H1 (cell line): ENCODE measurements around the gene DBF4B. TPM values are rescaled to one million over a fixed set of nuclear protein-coding genes. Genes with fewer than 3 reads are reported as not detected.
A peak's percentile ranks its signal among the peaks of the same experiment; 100 is the strongest.

Source experiments
- CTCF ChIA-PET: fragments of 300-600 bp; sonication (Branson Sonifier 250); formaldehyde crosslinking; loops from one replicate; lab custom pipeline; 2021; ENCODE audit not compliant: partially characterized antibody; lab: Charles Lee
- POLR2A ChIA-PET: fragments of 300-600 bp; sonication (Branson Sonifier 250); formaldehyde crosslinking; loops from one replicate; lab custom pipeline; 2021; ENCODE audit warnings: inconsistent platforms; ENCODE audit not compliant: partially characterized antibody; lab: Charles Lee
- DNase-seq, 2 experiments: peaks; one replicate each; pipeline versions ENCODE4 v3.0.0 to v3.0.0-alpha.2; 2010 to 2022; ENCODE audit warnings: low spot score in 2 of 2, low read depth in 1 of 2, mixed read lengths in 1 of 2
- FAIRE-seq: peaks from 2 replicates; lab custom pipeline; 2011; peaks lifted over from hg19 to GRCh38; lab: Jason Lieb, UNC
- H2AFZ ChIP-seq: 2 replicates; pipeline ENCODE4 v1.8.1; 2012; ENCODE audit warnings: low read length, inconsistent platforms
- H2AK5ac ChIP-seq: 2 replicates; pipeline ENCODE4 v1.6.1; 2013; ENCODE audit warnings: low read depth, low read length
- H2BK120ac ChIP-seq: replicated peaks from 2 replicates; pipeline ENCODE3; 2013; ENCODE audit warnings: low read depth, low read length, inconsistent platforms
- H2BK12ac ChIP-seq: 2 replicates; pipeline ENCODE4 v1.6.1; 2013; ENCODE audit warnings: low read depth, low read length
- H2BK15ac ChIP-seq: 2 replicates; pipeline ENCODE4 v1.6.1; 2013; ENCODE audit warnings: low read length
- H2BK20ac ChIP-seq: 2 replicates; pipeline ENCODE4 v1.6.1; 2013; ENCODE audit warnings: low read length
- H2BK5ac ChIP-seq: 2 replicates; pipeline ENCODE4 v1.6.1; 2013; ENCODE audit warnings: low read depth, low read length
- H3K14ac ChIP-seq: 2 replicates; pipeline ENCODE4 v1.6.1; 2013; ENCODE audit warnings: inconsistent platforms; ENCODE audit not compliant: insufficient read length
- H3K18ac ChIP-seq: 2 replicates; pipeline ENCODE4 v1.6.1; 2013; ENCODE audit warnings: low read length; ENCODE audit errors: extremely low read depth
- H3K23ac ChIP-seq: 2 replicates; pipeline ENCODE4 v1.6.1; 2013; ENCODE audit warnings: inconsistent platforms; ENCODE audit not compliant: insufficient read length
- H3K23me2 ChIP-seq: 2 replicates; pipeline ENCODE4 v1.6.1; 2013; ENCODE audit warnings: low read depth, low read length
- H3K27ac ChIP-seq: 2 replicates; pipeline ENCODE4 v1.6.1; 2011; ENCODE audit warnings: low read depth, low read length, inconsistent platforms
- H3K27me3 ChIP-seq, 4 experiments: replicated peaks in 1 of 4; 1 replicate in 1 of 4; 2 replicates in 3 of 4; pipeline versions ENCODE4 v1.6.1 to v1.8.1; 2011 to 2013; ENCODE audit warnings: low read length in 3 of 4, mild to moderate bottlenecking in 3 of 4, inconsistent platforms in 2 of 4, mixed read lengths in 2 of 4, moderate library complexity in 1 of 4; ENCODE audit not compliant: control insufficient read depth in 3 of 4, insufficient read depth in 3 of 4; ENCODE audit errors: extremely low read depth in 1 of 4
- H3K36me3 ChIP-seq, 4 experiments: 2 replicates each; pipeline versions ENCODE4 v1.6.1 to v1.8.1; 2011 to 2013; ENCODE audit warnings: mild to moderate bottlenecking in 4 of 4, low read length in 3 of 4, moderate library complexity in 2 of 4, control low read depth in 1 of 4, inconsistent platforms in 1 of 4; ENCODE audit not compliant: insufficient read depth in 4 of 4, control insufficient read depth in 2 of 4
- H3K4ac ChIP-seq: replicated peaks from 2 replicates; pipeline ENCODE3; 2013; ENCODE audit warnings: low read length, low read depth, mixed read lengths, inconsistent platforms; ENCODE audit not compliant: insufficient read length
- H3K4me1 ChIP-seq, 4 experiments: replicated peaks in 1 of 4; 1 replicate in 1 of 4; 2 replicates in 3 of 4; pipeline versions ENCODE4 v1.6.1 to v1.8.1; 2011 to 2013; ENCODE audit warnings: low read length in 3 of 4, inconsistent platforms in 2 of 4, mixed read lengths in 1 of 4; ENCODE audit not compliant: insufficient read depth in 4 of 4, control insufficient read depth in 3 of 4
- H3K4me2 ChIP-seq, 2 experiments: 2 replicates each; pipeline versions ENCODE4 v1.6.1 to v1.8.1; 2011 to 2013; ENCODE audit warnings: low read depth in 2 of 2, low read length in 2 of 2, control low read depth in 1 of 2, inconsistent platforms in 1 of 2, mild to moderate bottlenecking in 1 of 2; ENCODE audit not compliant: insufficient read depth in 1 of 2
- H3K4me3 ChIP-seq, 4 experiments: fragments of 200-600, 300-600 bp in 1 of 4; sonication (generic), shearing (Covaris generic), sonication (Bioruptor Twin) in 1 of 4; 2 replicates each; pipeline versions ENCODE4 v1.5.1 to v1.8.1; 2011 to 2016; ENCODE audit warnings: low read length in 4 of 4, low read depth in 3 of 4, control low read depth in 2 of 4, inconsistent platforms in 2 of 4, mild to moderate bottlenecking in 2 of 4, mixed read lengths in 1 of 4, moderate library complexity in 1 of 4; ENCODE audit not compliant: insufficient read depth in 2 of 4; ENCODE audit errors: extremely low read depth in 1 of 4
- H3K56ac ChIP-seq: replicated peaks from 2 replicates; pipeline ENCODE3; 2013; ENCODE audit warnings: low read depth, mild to moderate bottlenecking, mixed read lengths, low read length, inconsistent platforms; ENCODE audit not compliant: insufficient read length
- H3K79me1 ChIP-seq: 2 replicates; pipeline ENCODE4 v1.6.1; 2013; ENCODE audit warnings: low read depth, low read length, control low read depth
- H3K79me2 ChIP-seq, 2 experiments: 2 replicates each; pipeline versions ENCODE4 v1.6.1 to v1.8.1; 2012 to 2013; ENCODE audit warnings: low read length in 2 of 2, mild to moderate bottlenecking in 2 of 2, inconsistent platforms in 1 of 2; ENCODE audit not compliant: insufficient read depth in 2 of 2, control insufficient read depth in 1 of 2
- H3K9ac ChIP-seq, 4 experiments: replicated peaks in 1 of 4; 1 replicate in 1 of 4; 2 replicates in 3 of 4; pipeline versions ENCODE4 v1.6.1 to v1.8.1; 2011 to 2013; ENCODE audit warnings: low read depth in 3 of 4, low read length in 3 of 4, control low read depth in 2 of 4, mild to moderate bottlenecking in 2 of 4, moderate library complexity in 2 of 4, inconsistent platforms in 1 of 4; ENCODE audit errors: extremely low read depth in 1 of 4
- H3K9me3 ChIP-seq, 2 experiments: 2 replicates each; pipeline versions ENCODE4 v1.6.1 to v1.8.1; 2012 to 2013; ENCODE audit warnings: mild to moderate bottlenecking in 2 of 2, moderate library complexity in 2 of 2, control low read depth in 1 of 2, inconsistent platforms in 1 of 2, low read depth in 1 of 2, low read length in 1 of 2, mixed read lengths in 1 of 2; ENCODE audit not compliant: insufficient read depth in 2 of 2
- H4K20me1 ChIP-seq, 2 experiments: replicated peaks in 1 of 2; 2 replicates each; pipeline versions ENCODE3 to v1.8.1; 2011 to 2013; ENCODE audit warnings: inconsistent platforms in 2 of 2, low read length in 2 of 2, mild to moderate bottlenecking in 1 of 2; ENCODE audit not compliant: insufficient read depth in 2 of 2, control insufficient read depth in 1 of 2
- H4K5ac ChIP-seq: 2 replicates; pipeline ENCODE4 v1.6.1; 2013; ENCODE audit warnings: low read length, low read depth, mixed read lengths, inconsistent platforms; ENCODE audit not compliant: insufficient read length
- H4K8ac ChIP-seq: 2 replicates; pipeline ENCODE4 v1.8.0; 2013; ENCODE audit warnings: mild to moderate bottlenecking, moderate library complexity, low read length, inconsistent platforms; ENCODE audit not compliant: insufficient read depth; ENCODE audit errors: extremely low read depth
- H4K91ac ChIP-seq: replicated peaks from 2 replicates; pipeline ENCODE3; 2013; ENCODE audit warnings: low read length, mixed read lengths, inconsistent platforms; ENCODE audit not compliant: insufficient read length
- BCL11A ChIP-seq, 2 experiments: IDR thresholded peaks; one replicate each; pipeline ENCODE4 v1.6.1; 2011; ENCODE audit warnings: low read depth in 2 of 2, low read length in 2 of 2, mild to moderate bottlenecking in 2 of 2
- CHD2 ChIP-seq: IDR thresholded peaks from 2 replicates; pipeline ENCODE4 v1.6.1; 2012; ENCODE audit warnings: low read length, improper control_type of control experiment
- FOSL1 ChIP-seq: IDR thresholded peaks from 2 replicates; pipeline ENCODE4 v1.6.1; 2011; ENCODE audit warnings: mild to moderate bottlenecking, low read depth, low read length, moderate library complexity; ENCODE audit not compliant: insufficient read depth
- GTF2F1 ChIP-seq: IDR thresholded peaks from 2 replicates; pipeline ENCODE4 v1.6.1; 2012; ENCODE audit warnings: low read depth, low read length, improper control_type of control experiment, borderline replicate concordance
- HDAC2 ChIP-seq, 2 experiments: fragments of 300-600 bp in 1 of 2; sonication (generic) in 1 of 2; IDR thresholded peaks; 2 replicates each; pipeline ENCODE4 v1.6.1; 2011 to 2012; ENCODE audit warnings: low read depth in 2 of 2, low read length in 2 of 2, mild to moderate bottlenecking in 2 of 2, moderate library complexity in 2 of 2, borderline replicate concordance in 1 of 2, inconsistent platforms in 1 of 2
- KDM1A ChIP-seq: fragments of 200-600, 300-600 bp; sonication (generic); IDR thresholded peaks from 2 replicates; pipeline ENCODE4 v1.7.1; 2016; ENCODE audit warnings: mild to moderate bottlenecking, low read length, borderline replicate concordance
- MAFK ChIP-seq: IDR thresholded peaks from 2 replicates; pipeline ENCODE4 v1.6.1; 2012; ENCODE audit warnings: low read depth, mild to moderate bottlenecking, improper control_type of control experiment, low read length
- RFX5 ChIP-seq: IDR thresholded peaks from 2 replicates; pipeline ENCODE4 v1.6.1; 2011; ENCODE audit warnings: low read depth, low read length, improper control_type of control experiment, borderline replicate concordance
- SP4 ChIP-seq: IDR thresholded peaks from 2 replicates; pipeline ENCODE4 v1.6.1; 2012; ENCODE audit warnings: low read length, inconsistent platforms
- YY1 ChIP-seq: IDR thresholded peaks from 2 replicates; pipeline ENCODE4 v1.6.1; 2011; ENCODE audit warnings: low read depth, mild to moderate bottlenecking, low read length
- WGBS, 2 experiments: shearing (Covaris generic) in 1 of 2; methylation state at CpG; one replicate each; pipeline versions ENCODE4 v1.1.6 to v1.1.7; 2013 to 2015; ENCODE audit warnings: low lambda C conversion rate in 2 of 2, mixed read lengths in 2 of 2, inconsistent platforms in 1 of 2, low coverage in 1 of 2, missing lambda C conversion rate in 1 of 2; ENCODE audit not compliant: insufficient replicate concordance in 2 of 2, insufficient coverage in 1 of 2, insufficient read length in 1 of 2; ENCODE audit errors: extremely low coverage in 1 of 2, missing lambda C conversion rate in 1 of 2; 5-methylcytosine and 5-hydroxymethylcytosine counted together
- polyA plus RNA-seq, 7 experiments: library from polyadenylated mRNA; depleted of rRNA in 3 of 7; stranded (reverse) in 5 of 7; unstranded in 2 of 7; fragments of >200 nt in 5 of 7; fragments of 200-250 nt in 2 of 7; gene quantifications; 1 replicate in 5 of 7; 2 replicates in 1 of 7; 4 replicates in 1 of 7; pipeline versions ENCODE4 v1.2.1 to v1.2.3, GENCODE V29; 2011 to 2013; ENCODE audit warnings: missing spikeins in 2 of 7, mixed read lengths in 2 of 7
- total RNA-seq: library from RNA; stranded (reverse); fragmentation: NEBNext Ultra II Directional; extraction: Animal tissue kit (Norgen Biotek cat#: 25700); gene quantifications from 2 replicates; pipeline ENCODE4 v1.2.1, GENCODE V29; 2021
- TF ChIP-seq, protein P1 (sequence below): IDR thresholded peaks from 2 replicates; pipeline ENCODE4 v1.6.1; 2012; ENCODE audit warnings: inconsistent platforms

DBF4B gene
- total and polyA plus RNA-seq, 2 of the 8 experiments (the other 6 are each of a cell fraction or from before 2014, with no cell fraction given), result 20.2 to 26.9 TPM

DNA sequence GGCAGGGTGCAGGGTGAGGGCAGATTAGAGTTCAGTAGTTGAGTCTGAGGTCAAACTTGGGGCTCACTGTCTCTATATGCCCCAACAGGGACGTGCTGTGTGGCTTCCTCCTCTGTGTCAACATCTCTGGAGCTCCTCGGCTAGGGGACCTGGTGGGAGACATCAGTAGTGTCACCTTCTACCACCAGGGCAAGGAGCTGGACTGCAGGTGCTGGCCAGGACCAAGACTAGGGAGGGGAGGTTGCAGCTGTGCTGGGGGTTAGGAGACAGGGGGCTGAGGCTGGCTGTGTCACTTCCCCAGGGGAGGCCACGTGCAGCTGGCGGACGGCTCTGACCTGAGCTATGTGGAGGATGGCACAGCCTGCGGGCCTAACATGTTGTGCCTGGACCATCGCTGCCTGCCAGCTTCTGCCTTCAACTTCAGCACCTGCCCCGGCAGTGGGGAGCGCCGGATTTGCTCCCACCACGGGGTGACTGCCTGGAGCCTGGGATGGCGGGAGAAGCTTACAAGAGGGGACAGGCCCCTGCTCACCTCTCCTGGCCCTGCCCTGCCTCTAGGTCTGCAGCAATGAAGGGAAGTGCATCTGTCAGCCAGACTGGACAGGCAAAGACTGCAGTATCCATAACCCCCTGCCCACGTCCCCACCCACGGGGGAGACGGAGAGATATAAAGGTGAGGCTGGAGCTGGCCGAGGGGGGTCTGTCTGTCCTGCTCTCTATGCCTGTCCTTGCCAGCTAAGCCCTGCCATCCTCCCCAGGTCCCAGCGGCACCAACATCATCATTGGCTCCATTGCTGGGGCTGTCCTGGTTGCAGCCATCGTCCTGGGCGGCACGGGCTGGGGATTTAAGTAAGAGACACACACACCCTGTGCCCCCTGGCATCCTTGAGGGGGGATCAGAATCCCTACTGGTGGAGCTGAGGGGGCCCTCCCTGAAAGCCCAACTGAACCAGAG lies 69.2 kb downstream of the DBF4B start:
- Histone ChIP-seq H2BK20ac (no peak overlapping the region), H3K9me3 (no peaks in the 10 kb centered on the region), H4K5ac (no peak overlapping the region), H2BK120ac (no peak overlapping the region), H3K36me3 (no peaks in the 10 kb centered on the region), H3K14ac (no peak overlapping the region), H3K18ac (no peak overlapping the region), H4K20me1 (no peaks in the 10 kb centered on the region), H3K4me2 (no peak overlapping the region), H3K23me2 (peaks cover 6% of the 10 kb centered on the region; the same call in 1 of the 2 replicates), H3K79me1 (no peaks in the 10 kb centered on the region), H2BK5ac (no peak overlapping the region), H3K23ac (no peak overlapping the region), H3K56ac (no peak overlapping the region), H3K4ac (no peak overlapping the region), H3K27me3 (peaks cover 3 to 18% (median 12%) of the 10 kb centered on the region in 4 experiments; a peak in 6 of 7 replicates), H4K8ac (no peak overlapping the region; the same call in 1 of the 2 replicates), H2AFZ (no peak overlapping the region), H3K79me2 (no peaks in the 10 kb centered on the region), H2AK5ac (no peak overlapping the region; the same call in 1 of the 2 replicates), H2BK12ac (0 out of 2 replicates have a peak overlapping the region, but pooled peaks have one; percentile 9), H3K9ac (no peak overlapping the region), H3K4me1 (peaks cover 0 to 30% (median 18%) of the 10 kb centered on the region in 4 experiments; a peak in 6 of 7 replicates), H3K27ac (no peak overlapping the region), H4K91ac (no peak overlapping the region), H2BK15ac (no peak overlapping the region), H3K4me3 (no peak overlapping the region)
- ChIA-PET CTCF (interaction anchor here (0.6 to 26.7 kb wide), 23 partner anchors 8 to 357 kb away, joined by 3 to 577 read pairs (median 5); partner anchors contain the start of genes ACBD4 and HIGD1B), POLR2A (interaction anchor here (0.6 to 3.3 kb wide), 15 partner anchors 8 to 284 kb away, joined by 3 to 9 read pairs (median 5); partner anchors contain the start of gene HIGD1B)
- DNase-seq (no peak), FAIRE-seq (no peak)
- WGBS, 2 experiments, result 90% methylated on average over 20 of the region's 20 CpGs; no CpG with 5 or more reads in 1 of the 2 experiments
- TF ChIP-seq GTF2F1, result no peak
- no peak for TF ChIP-seq KDM1A
- no peak for TF ChIP-seq YY1
- TF ChIP-seq, protein P1, sequence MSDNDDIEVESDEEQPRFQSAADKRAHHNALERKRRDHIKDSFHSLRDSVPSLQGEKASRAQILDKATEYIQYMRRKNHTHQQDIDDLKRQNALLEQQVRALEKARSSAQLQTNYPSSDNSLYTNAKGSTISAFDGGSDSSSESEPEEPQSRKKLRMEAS, result no peak
- TF ChIP-seq HDAC2 (IDR thresholded peaks at IDR 0.05; ENCODE audit: borderline replicate concordance in 1 of 2, low read depth in 2 of 2, low read length in 2 of 2), result no peak
- no peak for TF ChIP-seq RFX5
- no peak for TF ChIP-seq BCL11A (IDR thresholded peaks at IDR 0.05; ENCODE audit: low read depth in 2 of 2, low read length in 2 of 2)
- TF ChIP-seq FOSL1, result no peak
- no peak for TF ChIP-seq MAFK
- TF ChIP-seq CHD2, result no peak
- no peak for TF ChIP-seq SP4
